GM21423 (cell line): ENCODE data around the gene RPRD1B.
"Not testable (repeated sequence)": the region's sequence is repeated elsewhere in the genome, so short reads cannot be mapped to it uniquely, and the experiment has no call there.

ENCODE experiments used
- ATAC-seq: cut with Tn5 transposase; IDR thresholded peaks from one replicate; pipeline ENCODE4 v1.9.1; 2021; ENCODE audit warnings: mild to moderate bottlenecking, moderate library complexity; ENCODE audit not compliant: unreplicated experiment

Gene RPRD1B

DNA sequence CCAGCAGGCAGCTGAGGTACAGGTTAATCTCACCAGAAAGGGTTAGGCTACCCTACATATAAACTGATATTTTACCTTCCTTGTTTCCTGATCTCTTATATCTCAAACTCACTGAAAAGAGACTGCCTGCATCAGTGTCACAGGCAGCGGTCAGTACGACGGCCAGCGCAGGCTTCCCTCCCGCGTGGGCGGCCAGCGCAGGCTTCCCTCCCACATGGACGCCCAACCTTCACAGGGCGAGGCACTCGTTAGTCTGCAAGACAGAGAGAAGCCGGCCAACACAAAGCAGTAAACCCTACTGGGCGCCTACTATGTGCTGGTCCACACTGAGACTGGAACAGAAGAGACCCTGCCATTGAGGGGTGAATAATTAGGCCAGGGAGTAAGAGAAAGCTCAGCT lies 33.3 kb upstream of the RPRD1B start:
- no peak for ATAC-seq

DNA sequence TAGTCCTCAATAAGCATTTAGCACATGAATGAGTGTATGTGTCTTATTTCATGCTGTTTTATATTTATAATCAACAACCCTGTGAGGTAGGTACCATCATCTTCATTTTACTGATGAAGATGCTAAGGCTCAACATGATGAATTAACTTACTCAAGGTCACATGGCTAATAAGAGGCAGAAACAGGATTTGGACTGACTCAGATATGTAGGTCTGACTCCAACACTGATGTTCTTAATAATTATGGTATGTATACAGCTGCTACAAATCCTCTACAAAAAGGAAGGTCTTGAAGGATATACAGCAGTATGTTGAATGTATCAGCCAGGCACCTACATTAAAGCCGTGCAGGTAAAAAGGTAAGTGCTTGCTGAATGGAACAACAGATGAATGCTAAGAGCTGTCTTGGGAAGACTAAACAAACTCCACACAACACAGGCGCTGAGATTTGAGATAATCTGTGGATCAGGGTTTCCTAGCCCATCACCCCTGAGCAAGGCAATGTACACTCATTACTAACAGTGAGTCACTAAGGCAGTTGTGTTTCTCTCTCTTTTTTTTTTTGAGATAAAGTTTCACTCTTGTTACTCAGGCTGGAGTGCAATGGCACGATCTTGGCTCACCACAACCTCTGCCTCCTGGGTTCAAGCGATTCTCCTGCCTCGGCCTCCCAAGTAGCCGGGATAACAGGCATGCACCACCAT lies 32.2 kb upstream of the RPRD1B start:
- ATAC-seq, result no peak

DNA sequence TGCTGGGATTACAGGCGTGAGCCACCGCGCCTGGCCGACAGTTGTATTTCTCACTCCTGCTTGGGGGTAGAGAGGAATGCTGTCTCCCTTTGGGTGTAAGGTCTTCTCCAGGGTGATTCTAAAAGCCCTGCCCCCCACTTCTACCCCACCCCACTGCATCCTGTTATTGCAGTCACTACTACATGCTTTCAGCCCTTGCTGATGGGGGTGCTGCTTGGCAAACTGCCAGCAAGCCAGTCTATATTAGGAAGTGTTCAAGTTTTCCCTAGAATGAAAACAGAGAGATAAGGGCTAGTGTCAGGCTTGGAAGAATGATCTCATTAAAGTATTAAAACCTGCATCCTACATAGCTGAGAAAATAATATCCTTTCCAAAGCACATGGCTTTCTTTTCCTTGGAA lies 31.6 kb upstream of the RPRD1B start:
- no peak for ATAC-seq

DNA sequence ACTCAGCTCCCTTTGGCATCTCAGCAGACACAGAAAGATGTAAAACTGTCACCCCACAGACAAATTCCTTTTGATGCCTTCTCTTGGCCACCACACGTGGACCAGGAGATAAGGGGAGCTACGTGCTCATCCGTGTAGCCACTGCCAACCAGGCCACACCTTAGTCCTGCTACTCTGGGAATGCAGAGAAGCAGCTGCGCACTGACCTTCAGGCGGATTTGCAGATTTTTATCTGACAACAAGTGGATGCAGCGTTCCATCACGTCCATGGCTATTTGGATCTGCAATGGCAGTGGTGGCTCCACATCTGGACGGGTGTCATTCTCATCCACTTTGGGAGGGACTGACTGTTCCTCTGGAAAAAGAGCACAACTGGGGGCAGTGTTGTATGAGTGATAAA lies 31.1 kb upstream of the RPRD1B start:
- ATAC-seq, result no peak

DNA sequence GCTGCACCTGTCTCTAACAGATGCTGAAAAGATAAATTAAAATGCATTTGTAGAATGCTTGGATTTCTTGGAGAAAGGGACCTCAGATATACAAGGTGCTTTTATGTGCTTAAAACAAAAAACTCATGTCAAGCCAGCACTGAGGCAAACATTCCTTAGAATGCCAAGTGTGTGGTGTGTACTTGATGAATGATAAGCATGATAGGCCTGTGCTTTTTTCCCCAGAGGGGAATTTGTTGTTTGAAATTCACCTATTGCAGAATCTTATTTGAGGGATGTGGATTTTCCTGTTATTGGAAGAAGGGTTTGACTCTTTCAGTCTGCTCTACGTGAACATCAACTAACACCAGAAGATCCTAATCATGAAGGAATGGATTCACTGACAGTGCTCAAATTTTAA lies 29.1 kb upstream of the RPRD1B start:
- ATAC-seq, result no peak

DNA sequence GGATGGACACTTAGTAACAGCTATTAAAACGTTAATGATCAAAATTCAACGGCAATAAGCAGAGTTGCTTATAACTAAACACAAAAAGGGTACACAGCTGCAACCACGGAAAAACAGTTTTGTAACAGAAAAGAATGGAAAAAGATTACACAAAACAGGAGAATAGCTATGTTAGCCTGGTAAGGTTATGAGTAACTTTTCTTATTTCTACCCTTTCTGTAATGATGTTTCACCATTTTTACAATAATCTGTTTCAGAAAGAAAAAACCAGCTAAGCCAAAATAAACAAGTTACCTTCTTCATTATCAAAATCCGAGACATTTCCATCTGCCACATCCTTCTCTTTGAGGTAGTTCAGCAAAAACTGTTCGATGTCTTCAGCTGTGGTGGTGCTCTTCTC lies 27.6 kb upstream of the RPRD1B start:
- no peak for ATAC-seq

DNA sequence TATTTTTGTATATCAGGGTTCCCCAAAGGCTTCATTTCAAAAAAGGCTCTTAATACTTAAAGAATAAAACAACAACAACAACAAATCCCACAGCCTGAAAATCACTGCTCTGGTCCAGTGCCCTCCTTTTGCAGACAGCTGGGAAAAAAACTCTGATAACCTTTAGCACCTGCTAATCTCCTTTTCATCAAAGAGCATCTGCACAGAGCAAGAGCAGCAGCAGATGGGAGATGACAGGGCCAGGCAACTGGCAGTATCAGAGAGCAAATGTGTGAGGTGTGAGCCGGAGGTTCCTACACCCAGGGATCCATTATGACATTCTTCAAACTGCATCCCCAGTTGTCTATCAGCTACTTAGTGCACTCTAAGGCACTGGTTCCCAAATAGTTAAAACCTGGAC lies 26.0 kb upstream of the RPRD1B start:
- no peak for ATAC-seq

DNA sequence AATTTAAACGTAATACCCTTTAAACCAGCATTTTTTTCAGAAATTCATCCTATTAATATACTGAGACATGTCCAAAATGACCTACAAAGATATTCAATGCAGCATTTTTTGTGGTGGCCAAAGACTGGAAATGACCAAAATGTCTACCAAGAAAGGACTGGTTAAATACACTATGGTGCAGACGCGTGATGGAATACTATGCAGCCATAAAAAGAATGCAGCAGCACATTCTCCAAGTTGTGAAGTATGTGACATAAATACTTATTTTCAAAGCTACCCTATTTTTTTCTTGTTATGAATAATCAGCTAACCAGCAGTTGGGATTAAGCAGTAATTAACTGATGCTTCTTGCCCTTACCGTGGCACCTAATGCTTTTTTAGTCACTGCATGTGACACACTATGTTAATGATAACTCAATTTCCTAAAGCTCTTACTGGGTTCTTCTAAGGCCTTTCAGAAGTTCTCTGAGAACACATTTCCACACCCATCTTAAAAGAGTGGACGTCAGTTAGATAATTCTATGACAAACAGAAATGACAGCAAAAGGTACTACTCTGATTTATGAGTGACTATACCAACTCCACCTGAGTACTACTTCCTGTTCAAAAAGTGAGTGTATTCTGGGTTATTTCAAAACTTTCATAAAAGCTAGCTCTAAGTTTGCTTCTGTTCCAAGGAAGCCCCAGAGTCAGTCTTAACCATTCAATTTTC lies 25.2 kb upstream of the RPRD1B start:
- no peak for ATAC-seq

DNA sequence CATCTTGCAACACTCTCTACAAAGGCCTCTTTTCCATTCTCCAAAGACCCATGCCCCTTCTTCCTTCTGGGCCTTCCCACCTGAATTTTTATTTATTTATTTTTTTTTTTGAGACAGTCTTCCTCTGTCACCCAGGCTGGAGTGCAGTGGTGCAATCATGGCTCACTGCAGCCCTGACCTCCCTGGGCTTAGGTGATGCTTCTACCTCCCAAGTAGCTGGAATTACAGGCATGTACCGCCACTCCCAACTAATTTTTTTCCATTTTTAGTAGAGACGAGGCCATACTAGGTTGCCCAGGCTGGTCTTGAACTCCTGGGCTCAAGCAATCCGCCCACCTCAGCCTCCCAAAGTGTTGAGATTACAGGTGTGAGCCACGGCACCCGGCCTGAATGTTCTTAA lies 24.1 kb upstream of the RPRD1B start:
- ATAC-seq, result not testable (repeated sequence)

DNA sequence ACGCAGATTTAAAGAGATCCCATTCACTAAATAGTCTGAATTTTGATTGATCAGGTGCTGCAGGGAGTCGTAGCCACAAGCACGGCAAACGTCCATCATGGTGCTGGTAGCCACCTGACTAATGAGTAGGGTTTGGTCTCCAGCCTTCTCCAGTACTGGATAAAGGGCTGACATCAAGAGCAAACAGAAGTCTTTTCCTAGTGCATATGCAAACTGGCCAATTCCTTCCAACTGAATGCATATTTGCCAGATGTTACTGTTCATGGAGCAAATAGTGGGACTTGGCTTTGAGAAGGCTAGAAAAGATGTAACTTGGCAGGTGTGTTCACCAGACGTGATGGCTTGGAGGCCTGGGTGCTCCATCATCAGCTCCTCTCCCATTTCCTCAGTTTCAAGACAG lies 21.9 kb upstream of the RPRD1B start:
- no peak for ATAC-seq

DNA sequence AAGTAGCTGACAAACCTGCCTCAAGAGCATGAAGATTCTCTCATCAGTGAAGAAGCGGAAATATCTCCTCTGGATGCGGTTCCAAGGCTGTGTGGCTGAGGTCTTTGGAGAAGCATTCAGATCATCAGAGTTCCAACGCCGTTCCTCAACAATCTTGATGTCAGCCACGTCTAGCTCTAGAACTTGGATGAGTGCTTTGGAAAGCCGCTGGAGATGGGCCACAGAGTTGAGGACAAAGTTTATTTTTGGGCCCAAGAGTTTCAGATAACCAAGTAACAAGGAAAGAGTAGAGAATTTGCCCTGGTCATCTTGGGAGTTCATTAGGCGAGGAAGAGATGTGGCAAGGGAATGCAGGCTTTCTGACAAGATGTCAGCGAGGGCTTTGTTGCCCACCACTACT lies 21.2 kb upstream of the RPRD1B start:
- no peak for ATAC-seq

DNA sequence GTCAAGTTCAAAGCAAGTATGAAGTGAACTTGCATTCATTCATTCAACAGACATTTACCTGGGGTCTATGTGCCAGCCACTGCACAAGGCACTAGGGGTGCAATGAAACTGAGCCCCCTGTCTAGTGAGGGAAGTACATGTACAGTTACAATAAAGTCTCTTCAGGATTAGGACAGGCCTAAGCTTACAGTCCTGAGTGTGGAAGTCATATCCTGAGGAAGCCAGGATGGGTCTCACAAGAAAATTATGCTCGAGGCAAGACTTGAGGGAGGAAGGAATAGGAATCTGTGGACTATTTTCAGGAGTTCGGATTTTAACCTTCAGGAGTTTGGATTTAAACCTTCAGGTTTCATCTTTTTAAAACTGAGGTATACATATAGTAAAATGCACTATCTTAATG lies 19.7 kb upstream of the RPRD1B start:
- no peak for ATAC-seq

DNA sequence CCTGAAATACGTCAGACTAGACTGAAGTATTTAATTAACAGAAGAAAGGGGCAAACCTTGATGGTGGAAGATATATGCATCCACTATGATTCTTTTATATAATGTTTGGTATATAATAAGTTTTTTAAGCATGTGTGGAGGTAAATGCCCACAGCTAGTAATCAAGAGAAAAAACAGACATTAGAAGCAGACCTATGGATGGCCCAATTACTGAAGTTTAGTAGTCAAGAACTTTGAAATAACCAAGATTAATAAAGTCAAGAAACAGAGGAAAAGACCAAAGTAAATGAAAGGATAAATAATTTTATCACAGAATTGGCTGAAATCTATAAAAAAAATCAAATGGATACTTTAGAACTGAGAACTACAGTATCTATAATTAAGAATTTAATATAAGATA lies 15.6 kb upstream of the RPRD1B start:
- no peak for ATAC-seq

DNA sequence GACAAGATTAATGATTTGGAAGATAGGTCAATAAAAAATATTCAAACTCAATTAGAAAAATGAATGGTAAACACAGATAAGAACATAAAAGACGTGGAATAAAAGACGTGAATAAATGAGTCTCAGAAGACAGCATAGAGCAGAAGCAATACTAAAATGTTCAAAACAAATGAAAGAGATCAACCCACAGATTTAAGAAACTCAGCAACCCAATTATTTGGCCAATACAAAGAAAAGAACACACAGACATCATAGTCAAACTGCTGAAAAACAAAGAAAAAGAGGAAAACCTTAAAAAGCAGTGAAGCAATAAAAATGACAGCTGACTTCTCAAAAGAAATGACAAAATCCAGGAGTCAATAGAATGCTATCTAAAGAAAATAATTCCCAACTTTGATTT lies 15.2 kb upstream of the RPRD1B start:
- no peak for ATAC-seq

DNA sequence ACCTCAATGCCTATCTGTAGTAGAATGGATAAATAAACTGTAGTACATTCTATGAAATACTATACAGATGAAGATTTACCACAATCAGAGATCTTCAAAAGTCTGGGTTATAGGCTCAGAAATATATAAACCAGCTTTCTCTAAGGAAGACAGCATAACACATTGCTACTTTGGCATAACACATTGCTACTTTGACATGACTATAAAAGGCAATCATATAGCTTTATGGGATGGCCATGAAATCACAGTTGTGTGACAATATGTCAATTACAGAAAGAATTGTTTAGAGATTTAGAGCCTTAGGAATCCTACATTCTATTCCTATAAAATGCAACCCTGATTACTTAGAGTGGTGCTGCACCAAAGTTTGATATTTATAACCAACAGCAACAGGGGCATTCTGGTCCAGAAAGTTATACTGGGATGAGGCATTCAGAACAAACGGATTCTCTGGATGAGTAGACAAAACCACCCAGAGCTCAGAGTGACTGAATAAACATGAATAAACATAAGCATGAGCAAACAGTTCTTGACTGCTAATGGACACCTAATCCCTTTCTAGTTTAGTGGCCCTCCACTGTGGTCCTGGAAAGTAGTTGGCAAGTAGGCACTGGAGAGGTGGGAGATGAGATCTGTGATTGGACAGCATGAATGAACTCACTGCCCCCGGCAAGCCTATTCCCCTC lies 12.3 kb upstream of the RPRD1B start:
- no peak for ATAC-seq

DNA sequence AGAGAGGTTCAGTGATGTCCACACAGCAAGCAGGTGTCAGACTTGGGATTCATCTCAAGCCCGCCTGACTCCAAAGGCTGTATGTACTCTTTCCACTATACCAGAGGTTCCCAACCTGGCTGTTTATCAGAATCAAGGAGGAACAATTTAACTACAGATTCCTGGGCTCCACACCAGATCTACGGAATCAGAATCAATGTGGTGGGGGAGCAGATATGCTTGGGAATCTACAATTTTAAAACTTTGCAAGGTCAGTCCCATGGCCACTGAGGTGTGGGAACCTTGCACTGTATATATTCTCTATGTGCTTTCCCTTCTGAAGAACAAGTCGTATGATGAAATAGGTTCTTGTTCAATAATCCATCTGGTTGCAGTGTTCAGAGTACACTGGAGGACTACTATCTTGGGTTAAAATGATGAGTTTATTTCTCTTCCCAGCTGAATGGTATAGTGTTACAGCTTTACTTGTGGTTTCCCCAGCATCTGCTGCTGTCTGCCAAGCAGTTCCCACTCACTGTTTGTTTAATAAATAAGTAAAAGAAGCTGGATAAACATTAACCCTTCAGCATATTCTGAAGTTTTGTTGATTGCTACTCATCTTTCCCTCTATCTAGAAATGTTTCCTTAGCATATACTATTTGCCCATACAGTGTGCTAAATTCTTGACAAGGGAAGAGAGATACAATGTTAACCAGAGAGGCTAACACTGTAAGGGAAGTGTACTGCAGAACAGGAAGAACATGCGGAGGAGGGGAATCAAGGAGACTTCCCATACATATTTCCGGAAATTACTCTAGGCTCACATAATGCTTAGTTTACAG lies 10.2 kb upstream of the RPRD1B start:
- ATAC-seq, result no peak

DNA sequence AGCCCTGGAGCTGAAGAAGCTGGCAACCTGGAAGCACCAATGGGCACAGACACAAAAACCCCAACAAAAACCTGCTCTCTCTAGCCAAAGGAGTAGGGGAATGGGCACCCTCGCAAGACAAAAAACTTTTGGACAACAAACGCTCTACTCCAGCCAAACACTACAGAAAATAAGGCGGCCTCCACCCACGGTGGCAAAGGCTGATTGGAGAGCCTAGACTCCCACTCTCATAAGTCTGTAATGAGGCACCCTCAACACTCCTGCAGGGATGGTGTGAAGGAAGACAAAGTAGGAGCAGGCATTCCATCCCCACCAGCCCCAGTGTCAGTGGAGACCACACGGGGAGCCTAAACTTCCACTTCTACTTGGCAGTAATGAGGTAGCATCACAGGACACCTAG lies 9.1 kb upstream of the RPRD1B start:
- ATAC-seq, result no peak

DNA sequence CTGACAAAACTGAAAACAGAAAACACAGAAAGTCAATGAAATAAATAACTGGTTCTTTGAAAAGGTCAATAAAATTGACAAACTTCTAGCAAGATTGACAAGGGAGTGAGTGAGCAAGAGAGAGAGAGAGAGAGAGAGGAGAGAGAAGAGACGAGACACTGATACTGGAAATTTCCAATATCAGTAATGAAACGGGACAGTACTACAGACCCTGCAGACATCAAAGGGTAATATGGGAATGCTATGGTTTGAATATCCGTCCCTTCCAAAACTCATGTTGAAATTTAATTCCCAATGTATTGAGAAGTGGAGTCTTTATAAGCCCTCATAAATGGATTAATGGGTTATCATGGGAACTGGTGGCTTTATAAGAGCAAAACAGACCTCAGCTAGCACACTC lies 4.1 kb upstream of the RPRD1B start:
- no peak for ATAC-seq

DNA sequence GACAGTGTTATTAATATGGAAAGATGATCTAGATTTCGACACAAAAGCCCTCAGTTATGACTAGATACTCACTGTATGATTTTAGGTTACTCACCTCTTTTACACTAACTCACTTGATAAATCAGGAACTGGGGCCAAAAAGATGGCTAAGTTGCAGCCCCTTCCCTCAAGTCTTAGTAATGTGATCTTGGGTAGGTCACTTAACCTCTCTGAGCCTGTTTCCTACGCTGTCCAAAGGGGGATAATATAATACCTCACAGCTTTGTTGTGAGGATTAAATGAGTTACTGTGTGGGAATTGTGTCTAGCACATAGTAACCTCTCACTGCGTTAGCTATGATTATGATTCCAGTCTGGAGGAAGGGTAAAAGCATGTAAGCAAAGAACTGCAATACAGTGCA lies 1.6 kb upstream of the RPRD1B start:
- ATAC-seq, result no peak

DNA sequence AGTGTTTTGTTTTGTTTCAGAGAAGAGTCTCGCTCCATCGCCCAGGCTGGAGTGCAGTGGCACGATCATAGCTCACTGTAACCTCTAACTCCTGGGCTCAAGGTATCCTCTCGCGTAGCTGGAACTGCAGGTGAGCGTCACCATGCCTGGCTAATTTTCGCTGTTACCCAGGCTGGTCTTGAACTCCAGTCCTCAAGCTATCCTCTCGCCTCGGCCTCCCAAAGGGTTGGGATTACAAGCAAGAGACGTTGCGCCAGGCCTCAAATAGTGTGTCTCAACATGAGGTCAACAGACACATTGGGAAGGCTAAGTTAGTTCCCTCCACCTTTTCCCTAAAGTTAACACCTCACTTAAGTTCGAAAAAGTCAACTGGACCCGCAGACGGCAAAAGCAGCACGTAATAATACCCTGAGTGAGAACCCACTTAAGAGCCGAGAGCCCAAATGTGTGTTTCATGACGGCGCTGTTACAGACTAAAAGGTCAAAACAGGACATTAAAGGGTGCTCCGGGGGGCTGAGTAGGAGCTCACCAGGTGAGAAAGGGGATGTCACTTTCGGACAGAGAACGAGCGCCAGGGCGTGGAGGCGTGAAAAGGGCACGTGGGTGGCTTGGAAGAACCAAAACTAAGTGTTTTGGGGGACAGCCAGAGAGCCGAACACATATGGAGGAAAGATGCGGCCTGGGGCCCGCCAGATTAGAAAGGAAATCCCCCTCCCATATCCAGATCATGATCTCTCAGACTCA lies 789 bp upstream of the RPRD1B start:
- ATAC-seq, result peak; percentile 50
